GM12864 (cell line): ENCODE data around the gene EYA2.

Source experiments
- DNase-seq: peaks from one replicate; pipeline ENCODE4 v3.0.0-alpha.2; 2011; ENCODE audit warnings: low read depth
- H3K4me3 ChIP-seq: 2 replicates; pipeline ENCODE4 v1.5.1; 2011; ENCODE audit warnings: mild to moderate bottlenecking, low read depth, low read length, control low read depth
- TF ChIP-seq, protein P1 (sequence below): IDR thresholded peaks from 2 replicates; pipeline ENCODE4 v1.5.1; 2011; ENCODE audit warnings: low read depth, mild to moderate bottlenecking, moderate library complexity, low read length, control low read depth, inconsistent platforms; ENCODE audit errors: missing control alignments

EYA2 gene

DNA sequence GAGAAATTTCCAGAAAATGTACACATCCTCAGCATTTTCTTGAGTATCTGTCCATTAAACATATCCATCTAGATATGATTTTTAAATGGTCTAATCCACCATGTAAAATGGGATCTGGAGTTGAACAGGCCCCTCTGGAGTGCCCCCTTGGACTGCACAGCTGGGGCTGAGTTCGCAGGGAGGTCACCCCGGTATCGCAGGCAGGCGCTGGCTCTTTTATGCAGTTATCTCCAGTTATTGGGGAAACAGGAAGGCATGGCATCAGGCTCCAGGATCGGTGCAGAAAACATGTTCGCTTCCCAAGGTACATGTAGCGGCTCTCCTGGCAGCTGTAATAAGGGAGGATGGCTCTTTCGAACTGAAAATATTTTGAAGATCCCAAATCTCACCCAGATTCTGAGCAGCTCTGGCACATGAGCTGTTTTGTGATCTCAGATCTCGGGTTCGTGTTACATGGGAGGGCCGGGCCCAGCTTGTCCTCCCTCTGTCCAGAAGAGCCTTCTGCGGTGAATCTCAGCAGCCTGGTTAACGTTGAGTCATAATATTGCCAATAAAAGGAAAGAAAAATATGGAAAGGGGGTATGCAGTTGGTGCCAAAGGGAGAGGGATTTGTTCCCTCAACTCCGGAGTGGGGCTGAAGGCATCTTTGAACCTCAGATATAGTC lies 167.7 kb downstream of the EYA2 start:
- no peak for DNase-seq
- no peak overlapping the region for H3K4me3 ChIP-seq
- TF ChIP-seq, protein P1, sequence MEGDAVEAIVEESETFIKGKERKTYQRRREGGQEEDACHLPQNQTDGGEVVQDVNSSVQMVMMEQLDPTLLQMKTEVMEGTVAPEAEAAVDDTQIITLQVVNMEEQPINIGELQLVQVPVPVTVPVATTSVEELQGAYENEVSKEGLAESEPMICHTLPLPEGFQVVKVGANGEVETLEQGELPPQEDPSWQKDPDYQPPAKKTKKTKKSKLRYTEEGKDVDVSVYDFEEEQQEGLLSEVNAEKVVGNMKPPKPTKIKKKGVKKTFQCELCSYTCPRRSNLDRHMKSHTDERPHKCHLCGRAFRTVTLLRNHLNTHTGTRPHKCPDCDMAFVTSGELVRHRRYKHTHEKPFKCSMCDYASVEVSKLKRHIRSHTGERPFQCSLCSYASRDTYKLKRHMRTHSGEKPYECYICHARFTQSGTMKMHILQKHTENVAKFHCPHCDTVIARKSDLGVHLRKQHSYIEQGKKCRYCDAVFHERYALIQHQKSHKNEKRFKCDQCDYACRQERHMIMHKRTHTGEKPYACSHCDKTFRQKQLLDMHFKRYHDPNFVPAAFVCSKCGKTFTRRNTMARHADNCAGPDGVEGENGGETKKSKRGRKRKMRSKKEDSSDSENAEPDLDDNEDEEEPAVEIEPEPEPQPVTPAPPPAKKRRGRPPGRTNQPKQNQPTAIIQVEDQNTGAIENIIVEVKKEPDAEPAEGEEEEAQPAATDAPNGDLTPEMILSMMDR: no peak

- H3K4me3 ChIP-seq: no peak overlapping the region
- TF ChIP-seq, protein P1: no peak
- no peak for DNase-seq
These were observed 168.8 kb downstream of the EYA2 start for GRCh38 chr20:47063407-47063806.

- TF ChIP-seq, protein P1: no peak
- DNase-seq: no peak
- H3K4me3 ChIP-seq: no peak overlapping the region
These were observed 169.2 kb downstream of the EYA2 start for GRCh38 chr20:47063808-47064207.

DNA sequence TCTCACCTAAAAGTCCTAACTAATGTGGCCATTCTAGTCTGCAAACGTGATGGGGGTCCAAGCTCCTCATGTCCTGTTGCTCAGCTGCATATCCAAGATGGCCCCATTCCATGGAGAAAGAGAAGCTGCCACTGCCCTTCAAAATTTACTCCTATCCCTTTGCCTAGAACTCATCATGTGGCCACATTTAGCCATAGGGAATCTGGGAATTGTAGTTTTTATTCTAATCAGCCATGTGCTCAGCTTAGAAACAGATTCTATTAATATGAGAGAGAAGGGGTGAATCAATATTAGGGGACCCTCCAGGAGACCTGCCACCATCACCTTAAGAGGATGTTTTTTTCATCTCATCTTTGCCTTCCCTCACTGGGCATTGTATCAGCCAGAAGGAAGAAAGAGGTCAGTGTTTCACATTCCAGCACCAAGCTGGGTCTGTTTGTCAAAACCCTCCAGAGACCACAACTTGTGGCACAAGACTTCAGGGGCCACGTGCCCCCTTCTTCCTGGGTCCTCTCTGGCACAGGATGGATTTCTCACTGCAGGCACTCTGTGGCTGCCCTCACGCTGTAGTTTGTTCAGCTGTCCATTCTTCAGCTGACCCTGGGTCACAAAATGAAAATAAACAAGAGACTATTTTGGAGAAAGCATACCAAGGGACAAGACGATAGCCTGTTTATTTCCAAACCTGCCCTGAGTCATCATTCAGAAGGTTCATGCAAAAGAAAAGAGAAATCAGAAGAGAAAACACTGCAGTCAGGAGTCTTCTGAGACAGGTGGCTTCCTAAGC lies 172.0 kb downstream of the EYA2 start:
- TF ChIP-seq, protein P1: no peak
- DNase-seq: no peak
- no peak overlapping the region for H3K4me3 ChIP-seq

GRCh38 chr20:47067776-47068175 lies 173.1 kb downstream of the EYA2 start:
- TF ChIP-seq, protein P1: no peak
- DNase-seq: no peak
- no peak overlapping the region for H3K4me3 ChIP-seq

DNA sequence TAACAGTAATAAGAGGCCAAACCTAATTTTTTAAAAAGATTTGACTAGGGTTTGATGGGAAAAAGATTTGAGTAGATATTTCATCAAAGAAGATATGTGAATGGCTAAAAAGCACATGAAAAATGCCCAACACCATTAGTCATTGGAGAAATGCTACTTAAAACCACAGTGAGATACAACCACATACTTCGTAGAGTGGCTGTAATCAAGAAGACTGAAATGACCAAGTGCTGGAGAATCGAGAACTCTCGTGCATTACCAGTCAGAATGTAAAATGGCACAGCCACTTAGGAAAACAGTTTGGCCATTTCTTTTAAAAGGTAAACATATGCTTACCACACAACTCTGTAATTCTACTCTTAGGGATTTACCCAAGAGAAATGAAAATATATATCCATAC lies 175.5 kb downstream of the EYA2 start:
- no peak overlapping the region for H3K4me3 ChIP-seq
- DNase-seq: no peak
- TF ChIP-seq, protein P1: no peak
